GM19463 (cell line): ENCODE results near the gene MRPL45.
"Not testable (repeated sequence)": the region's sequence is repeated elsewhere in the genome, so short reads cannot be mapped to it uniquely, and the experiment has no call there.

Experiments used
- ATAC-seq: cut with Tn5 transposase; IDR thresholded peaks from one replicate; pipeline ENCODE4 v1.9.1; 2021; ENCODE audit warnings: mild to moderate bottlenecking, moderate library complexity; ENCODE audit not compliant: unreplicated experiment

The MRPL45 gene

DNA sequence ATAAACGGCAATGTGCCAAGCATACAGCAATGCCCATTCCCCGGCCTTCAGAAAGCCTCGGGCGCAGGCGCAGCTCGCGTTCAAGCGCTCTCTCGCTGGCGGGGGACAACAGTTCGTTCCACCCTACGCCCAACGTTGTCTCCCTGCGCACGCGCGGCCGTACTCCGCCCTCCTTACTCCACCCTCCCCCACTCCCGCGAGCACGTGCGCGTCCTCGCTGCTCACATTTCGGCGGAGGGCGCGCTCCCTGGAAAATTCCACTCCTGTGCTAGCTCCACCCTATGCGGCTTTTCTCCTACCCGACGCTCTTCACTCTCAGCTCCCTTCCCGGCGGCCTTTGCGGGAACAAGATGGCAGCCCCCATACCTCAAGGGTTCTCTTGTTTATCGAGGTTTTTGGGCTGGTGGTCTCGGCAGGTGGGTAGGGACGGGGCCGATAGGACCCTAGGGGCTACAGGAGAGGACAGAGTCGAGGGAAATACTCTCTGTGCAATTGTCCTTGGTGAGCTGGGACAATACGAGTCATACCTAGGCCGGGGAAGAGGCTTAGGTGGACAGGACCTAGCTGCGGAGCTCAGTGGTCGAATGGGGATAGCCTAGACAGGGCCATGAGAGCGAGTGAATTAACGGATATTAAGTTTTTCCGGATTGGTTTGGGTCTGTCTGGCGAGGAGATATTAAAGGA lies at the start of gene MRPL45:
MRPL45 (plus strand) TSS at position 335 of the 684 bp plus-strand sequence; CDS start at position 351, 16 bp downstream.
- peak; percentile 94 for ATAC-seq

DNA sequence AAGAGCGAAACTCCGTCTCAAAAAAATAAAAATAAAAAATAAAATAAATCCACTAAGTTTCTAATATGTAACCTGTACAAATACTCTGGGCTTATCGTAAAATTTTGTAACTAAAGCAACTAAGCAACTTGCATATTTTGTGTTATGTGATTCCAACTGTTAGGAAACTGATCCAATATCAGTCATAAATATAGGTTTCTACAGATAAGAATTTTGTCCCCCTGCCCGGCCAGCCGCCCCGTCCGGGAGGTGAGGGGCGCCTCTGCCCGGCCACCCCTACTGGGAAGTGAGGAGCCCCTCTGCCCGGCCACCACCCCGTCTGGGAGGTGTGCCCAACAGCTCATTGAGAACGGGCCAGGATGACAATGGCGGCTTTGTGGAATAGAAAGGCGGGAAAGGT lies 43.8 kb upstream of the MRPL45 start:
- not testable (repeated sequence) for ATAC-seq

DNA sequence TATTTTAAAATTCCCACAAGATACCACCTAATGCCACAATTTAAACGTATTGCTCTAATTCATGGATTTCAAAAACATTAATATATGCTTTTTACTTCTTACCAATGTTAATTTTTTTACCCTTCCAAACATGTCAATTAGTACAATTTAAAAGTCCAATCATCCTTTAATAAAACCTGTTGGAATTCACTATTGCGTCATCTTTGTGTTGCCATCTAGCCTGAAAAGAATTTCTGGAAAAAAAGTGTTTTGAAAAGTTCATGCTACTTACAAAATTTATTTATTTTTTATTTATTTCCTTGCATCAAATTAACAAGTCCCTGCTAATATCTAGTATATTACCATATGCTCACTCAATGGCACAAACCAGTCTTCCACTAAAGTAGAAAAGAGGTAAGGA lies 42.6 kb upstream of the MRPL45 start:
- ATAC-seq = not testable (repeated sequence)

DNA sequence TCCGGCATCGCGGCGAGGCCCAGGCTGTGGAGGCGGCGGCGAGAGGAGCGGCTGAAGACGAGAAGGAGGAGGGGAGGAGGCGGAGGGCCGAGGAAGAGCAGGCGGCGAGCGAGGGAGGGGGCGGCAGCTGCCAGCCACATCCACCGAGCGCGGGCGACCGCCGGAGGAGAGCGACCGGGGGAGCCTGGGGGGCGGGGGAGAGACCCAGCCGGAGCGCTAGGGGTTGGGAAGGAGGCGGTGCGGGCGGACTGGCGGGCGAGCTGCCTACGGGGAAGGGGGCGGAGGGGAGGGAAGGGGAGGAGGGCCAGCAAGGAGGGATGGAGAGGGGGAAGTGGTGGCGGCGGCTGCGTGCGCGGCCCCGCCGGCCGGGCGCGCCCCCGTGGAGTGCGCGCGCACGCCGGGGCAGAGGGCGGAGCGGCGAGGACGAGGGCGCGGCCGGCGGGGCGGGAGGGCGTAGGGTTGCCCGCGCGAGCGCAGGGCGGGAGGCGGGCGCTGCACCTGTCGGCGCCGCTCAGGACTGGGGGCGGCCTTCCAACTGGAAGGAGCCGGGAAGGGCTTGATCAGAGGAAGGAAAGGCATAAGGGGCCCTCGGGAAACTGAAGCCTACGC lies 39.9 kb upstream of the MRPL45 start:
- peak; percentile 85 for ATAC-seq

DNA sequence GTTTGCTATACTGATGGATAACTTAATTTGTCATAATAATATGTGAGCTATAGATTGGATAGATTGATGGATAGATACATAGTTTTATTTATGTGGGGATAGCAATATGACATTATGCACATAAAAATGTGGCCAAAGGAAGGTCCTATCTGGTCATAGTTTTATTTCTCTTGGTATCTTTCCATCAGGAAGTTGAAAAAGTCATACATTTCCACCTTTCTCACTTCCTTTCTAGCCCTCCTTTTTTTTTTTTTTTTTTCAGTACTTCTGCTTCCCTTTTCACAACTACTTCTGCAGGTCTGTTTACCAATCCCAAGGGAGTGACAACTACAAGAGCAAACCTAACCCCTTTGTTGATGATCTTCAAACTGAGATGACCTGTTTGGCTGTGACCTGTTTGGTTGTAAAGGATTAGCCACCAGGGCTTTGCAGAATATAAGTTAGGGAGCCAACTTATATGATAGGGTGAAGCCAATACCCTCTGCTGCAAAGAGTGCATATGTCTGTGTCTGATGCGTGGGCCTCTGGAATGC lies 30.9 kb upstream of the MRPL45 start:
- not testable (repeated sequence) for ATAC-seq

DNA sequence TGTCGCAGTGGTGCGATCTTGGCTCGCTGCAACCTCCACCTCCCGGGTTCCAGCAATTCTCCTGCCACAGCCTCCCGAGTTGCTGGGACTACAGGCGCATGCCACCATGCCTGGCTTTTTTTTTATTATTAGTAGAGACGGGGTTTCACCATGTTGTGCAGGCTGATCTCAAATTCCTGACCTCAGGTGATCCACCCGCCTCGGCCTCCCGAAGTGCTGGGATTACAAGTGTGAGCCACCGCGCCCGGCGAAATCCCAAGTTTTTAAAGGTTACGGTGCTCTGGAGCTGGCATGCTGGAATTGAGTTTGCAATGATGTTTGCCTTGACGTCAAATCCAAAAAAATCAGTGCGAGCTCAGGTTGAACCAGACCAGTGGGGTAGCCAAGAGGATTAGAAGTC lies 30.4 kb upstream of the MRPL45 start:
- not testable (repeated sequence) for ATAC-seq

DNA sequence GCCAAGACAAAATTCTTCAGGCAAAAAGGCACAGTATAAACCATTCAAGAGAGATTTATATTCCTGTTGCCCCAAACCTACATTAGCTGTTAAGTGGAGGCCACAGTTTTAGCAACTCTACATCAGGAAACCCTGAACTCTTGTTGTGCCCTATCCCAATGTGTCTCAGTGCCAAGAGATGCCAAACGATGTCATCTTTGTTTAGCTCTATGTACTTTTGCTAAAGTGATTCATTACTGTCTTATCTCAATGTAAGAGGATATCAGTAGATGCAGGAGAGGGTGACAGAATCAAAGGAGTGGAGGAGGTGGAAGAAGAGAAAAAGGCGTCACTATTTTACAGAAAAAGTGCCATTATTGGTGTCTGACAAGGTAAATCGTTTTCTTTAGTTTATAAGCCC lies 28.8 kb upstream of the MRPL45 start:
- ATAC-seq = not testable (repeated sequence)

DNA sequence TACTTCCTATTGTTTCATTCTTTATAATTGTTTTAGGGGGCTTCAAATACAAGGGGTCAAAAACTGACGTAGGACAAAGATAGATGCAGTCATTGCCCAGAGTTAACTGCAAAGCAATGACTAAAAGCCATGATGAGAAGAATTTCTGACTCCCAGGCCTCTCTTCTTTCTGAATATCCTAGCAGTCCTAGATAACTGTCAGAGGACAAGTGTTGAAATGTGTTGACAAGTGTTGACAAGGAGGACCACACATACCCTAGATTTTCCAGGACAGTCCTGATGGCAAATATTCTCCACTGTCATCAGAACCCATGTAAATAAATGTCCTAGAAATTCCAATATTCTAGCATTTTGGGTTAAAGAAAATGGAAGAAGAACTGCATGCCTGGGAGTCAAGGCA lies 27.9 kb upstream of the MRPL45 start:
- not testable (repeated sequence) for ATAC-seq

DNA sequence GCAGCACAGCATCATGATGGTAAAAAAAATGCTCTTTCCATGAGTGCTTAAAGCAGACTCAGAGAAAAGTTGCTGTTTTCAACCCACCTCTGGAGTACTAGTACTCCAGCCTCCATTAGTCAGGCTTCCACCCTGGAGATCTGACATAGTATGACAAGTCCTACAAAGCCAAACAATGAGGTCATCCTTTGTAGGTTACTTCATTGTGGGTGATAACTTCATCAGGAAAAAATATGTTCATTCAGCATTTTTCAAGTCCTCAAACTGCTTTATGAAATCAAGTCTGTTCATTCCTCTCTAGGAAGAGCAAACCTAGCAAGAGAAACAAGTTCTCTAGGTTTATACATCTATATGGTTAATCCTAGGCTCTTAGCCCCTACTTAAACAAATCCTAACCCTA lies 27.4 kb upstream of the MRPL45 start:
- not testable (repeated sequence) for ATAC-seq

DNA sequence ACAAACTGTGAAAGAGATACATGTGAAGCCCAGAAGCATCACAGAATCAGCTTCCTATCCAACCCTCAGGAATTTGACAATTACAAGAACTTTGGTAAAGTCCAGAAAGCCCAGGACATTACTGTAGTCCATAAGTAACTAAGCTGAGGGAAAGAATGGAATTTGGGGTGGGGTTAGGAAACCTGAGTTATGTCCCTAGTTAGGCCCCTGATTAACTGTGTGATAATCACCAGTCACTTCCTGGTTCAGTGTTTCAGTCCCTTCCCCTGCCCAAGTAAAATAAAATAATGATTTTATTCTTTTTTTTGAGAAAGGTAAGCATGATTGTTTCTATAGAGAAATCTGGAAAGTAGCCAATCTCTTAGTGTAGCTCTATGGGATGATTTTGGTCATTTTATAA lies 11.0 kb upstream of the MRPL45 start:
- ATAC-seq = not testable (repeated sequence)

DNA sequence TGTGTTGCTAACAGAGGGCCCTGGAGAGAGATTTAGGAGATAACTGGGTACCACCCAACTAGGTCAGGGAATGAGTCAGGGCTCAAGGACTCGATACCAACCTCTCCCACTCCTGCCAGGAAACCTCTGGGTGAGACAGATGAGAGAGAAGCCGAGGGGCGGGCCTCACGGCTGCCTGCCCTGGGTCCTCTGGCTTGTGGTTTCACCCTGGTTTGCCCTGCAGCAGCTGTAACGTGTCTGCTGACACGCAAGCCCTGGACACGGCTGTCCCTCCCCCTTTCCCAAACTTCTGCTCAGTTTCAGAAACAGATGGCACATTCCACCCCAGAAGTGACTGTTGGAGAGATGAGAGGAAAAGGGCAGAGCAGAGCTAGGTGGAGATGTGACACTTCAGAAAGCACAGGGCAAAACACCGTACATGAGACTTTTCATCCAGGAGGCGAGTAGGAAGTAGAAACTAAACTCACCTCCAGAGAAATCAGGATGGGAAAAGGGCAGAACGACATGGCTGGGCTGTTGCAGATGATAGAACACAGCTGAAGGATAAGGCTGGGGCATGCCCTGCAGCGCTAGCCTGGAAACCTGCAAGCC lies 10.4 kb upstream of the MRPL45 start:
- ATAC-seq = peak; percentile 91

DNA sequence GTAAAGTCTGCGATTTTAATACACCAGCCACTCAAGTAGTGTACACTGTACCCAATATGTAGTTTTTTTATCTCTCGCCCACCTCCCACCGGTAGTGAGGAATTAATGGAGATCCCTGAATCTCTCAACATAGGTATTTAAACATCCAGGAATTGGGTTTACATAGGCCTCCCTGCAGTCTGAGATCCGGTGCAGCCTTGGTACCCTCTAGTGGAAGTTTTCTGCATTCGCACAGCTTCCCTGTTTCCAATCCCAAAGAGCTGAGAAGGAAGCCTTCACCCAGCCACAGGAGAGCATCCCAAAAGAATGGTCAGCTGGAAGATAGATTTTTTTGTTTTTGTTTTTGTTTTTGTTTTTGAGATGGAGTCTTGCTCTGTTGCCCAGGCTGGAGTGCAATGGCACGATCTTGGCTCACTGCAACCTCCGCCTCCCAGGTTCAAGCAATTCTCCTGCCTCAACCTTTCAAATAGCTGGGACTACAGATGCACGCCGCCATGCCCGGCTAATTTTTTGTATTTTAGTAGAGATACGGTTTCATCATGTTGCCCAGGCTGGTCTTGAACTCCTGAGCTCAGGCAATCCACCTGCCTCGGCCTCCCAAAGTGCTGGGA lies 8.6 kb upstream of the MRPL45 start:
- ATAC-seq = not testable (repeated sequence)

DNA sequence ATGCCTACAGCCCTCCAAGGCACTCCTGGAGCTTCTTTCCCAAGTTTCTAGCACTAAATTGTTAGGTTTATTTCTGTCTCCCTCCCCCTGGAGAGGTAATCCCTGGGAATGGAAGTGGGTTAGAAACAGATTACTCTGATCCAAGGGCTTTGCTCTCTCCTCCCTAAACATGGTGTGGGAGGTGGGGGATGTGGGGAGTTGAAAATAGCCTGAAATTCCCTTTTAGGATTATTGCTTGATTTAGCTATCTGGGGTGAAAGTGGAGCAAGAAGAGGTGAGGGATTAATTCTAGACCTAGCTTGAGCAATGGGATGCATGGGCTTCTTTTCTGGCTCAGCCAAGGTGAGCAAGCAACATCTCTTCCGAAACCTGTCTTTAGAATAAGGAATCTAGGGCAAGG lies 7.2 kb upstream of the MRPL45 start:
- ATAC-seq = not testable (repeated sequence)

DNA sequence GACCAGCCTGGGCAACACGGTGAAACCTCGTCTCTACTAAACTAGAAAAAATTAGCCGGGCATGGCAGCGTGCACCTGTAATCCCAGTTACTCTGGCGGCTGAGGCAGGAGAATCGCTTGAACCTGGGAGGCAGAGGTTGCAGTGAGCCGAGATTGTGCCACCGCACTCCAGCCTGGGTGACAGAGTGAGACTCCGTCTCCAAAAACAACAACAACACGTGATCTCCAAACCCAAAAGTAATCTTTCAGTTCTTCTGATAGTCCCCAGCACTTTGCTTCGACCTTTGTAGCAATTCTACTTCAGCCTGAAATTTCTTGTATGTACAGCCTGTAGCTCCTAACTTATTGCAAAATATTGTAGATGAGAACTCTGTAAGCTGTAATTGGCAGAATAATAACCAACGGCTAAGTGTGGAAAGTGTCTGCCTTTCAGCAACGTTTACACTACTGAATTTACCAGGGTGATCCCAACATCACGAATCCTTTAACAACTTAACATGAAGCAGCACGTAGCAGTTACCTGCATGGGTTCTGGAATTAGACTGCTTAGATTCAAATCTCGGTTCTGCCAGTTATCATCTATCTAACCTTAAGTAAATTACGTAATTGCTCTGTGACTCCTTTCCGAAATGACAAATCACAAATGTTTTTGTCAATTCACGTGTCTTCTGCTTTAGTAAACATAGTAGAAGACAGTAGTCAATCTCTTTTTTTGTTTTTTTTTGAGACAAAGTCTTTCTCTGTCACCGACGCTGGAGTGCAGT lies 1.2 kb upstream of the MRPL45 start:
- not testable (repeated sequence) for ATAC-seq

DNA sequence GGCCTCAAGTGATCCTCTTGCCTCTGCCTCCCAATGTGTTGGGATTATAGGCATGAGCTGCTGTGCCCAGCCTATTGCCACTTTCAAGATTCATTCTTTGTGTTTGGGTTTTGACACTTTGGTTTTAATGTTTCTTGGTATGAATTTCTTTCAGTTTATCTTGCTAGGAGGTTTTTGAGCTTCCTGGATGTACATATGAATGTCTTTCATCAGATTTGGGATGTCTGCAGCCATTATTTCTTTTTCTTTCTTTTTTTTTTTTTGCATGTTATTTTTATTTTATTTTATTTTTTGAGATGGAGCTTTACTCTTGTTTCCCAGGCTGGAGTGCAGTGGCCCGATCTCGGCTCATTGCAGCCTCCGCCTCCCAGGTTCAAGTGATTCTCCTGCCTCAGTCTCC lies 18.5 kb downstream of the MRPL45 start:
- no peak for ATAC-seq

DNA sequence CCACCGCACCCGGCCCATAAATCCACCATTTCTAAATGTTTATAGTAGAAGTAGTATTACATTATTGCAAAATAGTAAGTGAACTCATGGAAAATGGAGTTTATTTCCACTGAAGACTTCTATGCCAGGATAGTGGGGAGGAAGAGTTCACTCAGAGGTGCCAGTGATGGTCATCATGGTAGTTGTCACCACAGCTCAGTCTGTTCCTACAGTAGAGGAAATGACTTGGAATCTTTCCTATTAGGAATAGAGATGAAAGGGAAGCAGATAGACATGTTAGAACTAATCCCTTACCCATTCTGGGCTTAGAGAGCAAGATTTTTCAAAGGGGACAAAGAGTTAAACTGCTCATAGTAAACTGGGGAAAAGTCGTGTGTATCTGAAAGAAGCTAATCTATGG lies 20.1 kb downstream of the MRPL45 start:
- ATAC-seq = no peak

DNA sequence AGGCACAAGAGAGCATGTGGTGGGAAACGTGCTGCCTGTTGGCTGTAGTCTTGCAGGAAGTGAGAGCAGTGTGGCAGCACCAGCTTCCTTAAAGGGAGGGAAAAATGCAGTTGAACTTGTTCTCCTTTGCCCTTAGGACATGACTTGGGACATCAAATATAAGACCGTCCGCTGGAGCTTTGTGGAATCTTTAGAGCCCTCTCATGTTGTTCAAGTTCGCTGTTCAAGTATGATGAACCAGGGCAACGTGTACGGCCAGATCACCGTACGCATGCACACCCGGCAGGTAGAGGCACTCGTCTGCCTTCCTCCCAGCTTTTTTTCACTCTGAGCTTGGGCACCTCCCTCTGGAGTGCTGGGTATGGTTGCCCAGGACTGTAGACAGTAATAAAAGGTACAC lies 23.5 kb downstream of the MRPL45 start:
- ATAC-seq = no peak

DNA sequence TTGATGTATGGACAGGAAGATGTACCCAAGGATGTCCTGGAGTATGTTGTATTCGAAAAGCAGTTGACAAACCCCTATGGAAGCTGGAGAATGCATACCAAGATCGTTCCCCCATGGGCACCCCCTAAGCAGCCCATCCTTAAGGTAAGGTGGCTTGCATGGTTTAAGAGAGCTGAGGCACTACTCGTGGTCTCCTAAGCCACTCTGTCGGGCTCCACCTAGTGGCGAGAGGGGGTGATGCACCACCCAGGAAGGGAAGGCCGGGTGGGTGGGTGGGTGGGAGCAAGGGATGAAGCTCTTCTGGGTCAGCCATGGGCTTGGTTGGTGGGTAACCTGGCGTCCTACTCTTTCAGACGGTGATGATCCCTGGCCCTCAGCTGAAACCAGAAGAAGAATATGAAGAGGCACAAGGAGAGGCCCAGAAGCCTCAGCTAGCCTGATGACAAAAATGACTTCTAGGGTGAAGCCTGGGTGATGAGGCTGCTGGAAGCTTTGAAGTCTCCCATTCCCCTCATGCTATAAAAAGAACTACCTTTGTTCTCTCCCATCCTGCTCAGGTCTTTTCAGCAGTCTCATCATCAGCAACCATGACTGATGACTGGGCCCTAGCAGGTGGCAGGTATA lies 25.3 kb downstream of the MRPL45 start:
- no peak for ATAC-seq

DNA sequence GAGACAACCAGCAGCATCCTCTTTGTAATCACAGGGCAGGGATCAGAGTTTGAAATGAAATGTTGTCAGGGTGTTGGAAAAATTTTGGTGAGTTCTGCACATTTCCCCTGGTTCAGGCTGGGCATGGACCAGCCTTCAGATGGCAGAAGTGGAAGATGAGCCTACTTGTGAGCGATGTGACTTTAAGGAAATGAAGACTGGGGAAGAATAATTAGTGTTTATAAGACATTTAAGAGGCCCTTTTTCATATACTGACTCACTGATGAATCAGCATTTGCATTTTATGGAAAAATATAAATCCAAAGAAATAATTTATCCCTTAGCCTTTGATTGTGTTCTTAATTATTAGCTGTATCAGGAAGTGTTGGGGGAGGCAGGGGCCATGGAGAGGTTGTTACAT lies 25.9 kb downstream of the MRPL45 start:
- no peak for ATAC-seq

DNA sequence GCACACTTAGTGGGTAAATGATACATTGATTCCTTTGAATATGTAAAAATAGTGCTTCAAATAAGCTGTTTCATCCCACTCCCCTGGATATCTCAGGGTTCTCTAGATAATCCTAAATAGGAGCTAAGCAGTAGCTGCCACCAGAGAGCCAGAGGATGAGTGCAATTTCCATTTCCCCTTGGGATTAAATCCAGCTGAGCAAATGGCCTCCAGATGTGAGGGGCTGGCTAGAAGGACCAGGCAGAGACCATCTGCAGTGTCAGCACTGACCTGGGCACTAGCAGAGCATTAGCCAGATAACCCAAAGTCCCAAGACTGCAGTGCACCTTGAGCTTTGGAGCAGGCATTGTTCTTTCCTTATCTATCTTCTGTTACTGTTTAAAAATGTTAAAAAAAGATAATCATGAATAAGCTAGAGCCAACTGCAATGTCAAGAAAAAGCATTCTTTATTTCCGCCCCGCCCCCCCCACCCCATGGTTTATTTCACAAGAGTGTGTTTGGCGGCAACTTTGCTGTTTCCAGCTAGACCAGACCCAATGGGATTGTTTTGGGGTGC lies 27.3 kb downstream of the MRPL45 start:
- no peak for ATAC-seq
